ENCODE measurements around the gene ZNF341. TPM values are rescaled to one million over a fixed set of nuclear protein-coding genes. Genes with fewer than 3 reads are reported as not detected.

ZNF341 gene
- total RNA-seq, 1 experiment from 2014 or later = 7.7 TPM

DNA sequence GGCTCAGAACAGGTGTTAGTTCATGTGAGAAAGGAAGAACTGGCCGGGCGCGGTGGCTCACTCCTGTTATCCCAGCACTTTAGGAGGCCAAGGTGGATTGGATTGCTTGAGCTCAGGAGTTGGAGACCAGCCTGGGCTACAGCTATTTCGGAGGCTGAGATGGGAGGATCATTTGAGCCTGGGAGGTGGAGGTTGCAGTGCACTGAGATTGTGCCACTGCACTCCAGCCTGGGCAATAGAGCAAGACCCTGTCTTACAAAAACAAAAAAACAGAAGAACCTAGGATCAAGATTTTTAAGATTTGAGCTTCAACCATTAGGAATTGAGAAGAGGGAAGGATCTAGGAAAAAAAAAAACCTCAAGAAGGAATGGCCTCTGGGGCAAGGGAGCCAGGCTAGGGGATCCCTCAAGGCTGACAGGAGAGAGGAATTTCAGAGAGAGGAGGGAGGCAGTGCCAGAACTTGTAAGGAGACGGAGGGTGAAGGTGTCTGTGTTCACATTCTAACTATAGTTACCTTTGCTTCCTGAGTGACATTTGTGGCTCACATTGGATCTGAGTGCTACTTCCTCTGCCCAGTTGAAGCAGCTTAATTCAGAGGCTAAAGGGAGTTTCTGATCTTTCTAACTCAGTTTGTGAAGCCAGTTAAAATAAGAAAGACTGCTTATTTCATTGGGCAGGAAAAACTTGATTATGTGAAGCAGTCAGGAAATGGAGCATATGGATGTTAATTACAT lies 105.5 kb downstream of the ZNF341 start:
- in situ Hi-C loops (cut with HindIII; ENCODE audit: low pct_unique_long_range_greater_than_20kb, low sequenced_read_pairs) (no loop called here), intact Hi-C loops (cut with micrococcal nuclease; ENCODE audit: unreplicated experiment) (no loop called here)
- Histone ChIP-seq H3K9me3 (ENCODE audit: control insufficient read depth, insufficient read depth, low read depth, low read length) (no peaks in the 10 kb centered on the region), H3K4me1 (ENCODE audit: control insufficient read depth, insufficient read depth, low read length) (peaks cover 15% of the 10 kb centered on the region), H3K27ac (ENCODE audit: low read length) (no peak overlapping the region), H3K27me3 (ENCODE audit: control insufficient read depth, insufficient read depth, low read length) (no peaks in the 10 kb centered on the region), H3K36me3 (ENCODE audit: control insufficient read depth, insufficient read depth, low read length) (no peaks in the 10 kb centered on the region; the same call in 1 of the 2 replicates), H3K4me3 (ENCODE audit: low read depth in 2 of 2, low read length in 2 of 2) (no peak overlapping the region)
- TF ChIP-seq, protein P1, sequence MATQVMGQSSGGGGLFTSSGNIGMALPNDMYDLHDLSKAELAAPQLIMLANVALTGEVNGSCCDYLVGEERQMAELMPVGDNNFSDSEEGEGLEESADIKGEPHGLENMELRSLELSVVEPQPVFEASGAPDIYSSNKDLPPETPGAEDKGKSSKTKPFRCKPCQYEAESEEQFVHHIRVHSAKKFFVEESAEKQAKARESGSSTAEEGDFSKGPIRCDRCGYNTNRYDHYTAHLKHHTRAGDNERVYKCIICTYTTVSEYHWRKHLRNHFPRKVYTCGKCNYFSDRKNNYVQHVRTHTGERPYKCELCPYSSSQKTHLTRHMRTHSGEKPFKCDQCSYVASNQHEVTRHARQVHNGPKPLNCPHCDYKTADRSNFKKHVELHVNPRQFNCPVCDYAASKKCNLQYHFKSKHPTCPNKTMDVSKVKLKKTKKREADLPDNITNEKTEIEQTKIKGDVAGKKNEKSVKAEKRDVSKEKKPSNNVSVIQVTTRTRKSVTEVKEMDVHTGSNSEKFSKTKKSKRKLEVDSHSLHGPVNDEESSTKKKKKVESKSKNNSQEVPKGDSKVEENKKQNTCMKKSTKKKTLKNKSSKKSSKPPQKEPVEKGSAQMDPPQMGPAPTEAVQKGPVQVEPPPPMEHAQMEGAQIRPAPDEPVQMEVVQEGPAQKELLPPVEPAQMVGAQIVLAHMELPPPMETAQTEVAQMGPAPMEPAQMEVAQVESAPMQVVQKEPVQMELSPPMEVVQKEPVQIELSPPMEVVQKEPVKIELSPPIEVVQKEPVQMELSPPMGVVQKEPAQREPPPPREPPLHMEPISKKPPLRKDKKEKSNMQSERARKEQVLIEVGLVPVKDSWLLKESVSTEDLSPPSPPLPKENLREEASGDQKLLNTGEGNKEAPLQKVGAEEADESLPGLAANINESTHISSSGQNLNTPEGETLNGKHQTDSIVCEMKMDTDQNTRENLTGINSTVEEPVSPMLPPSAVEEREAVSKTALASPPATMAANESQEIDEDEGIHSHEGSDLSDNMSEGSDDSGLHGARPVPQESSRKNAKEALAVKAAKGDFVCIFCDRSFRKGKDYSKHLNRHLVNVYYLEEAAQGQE (IDR thresholded peaks at IDR 0.05; ENCODE audit: insufficient read depth in 1 of 2, low read depth in 2 of 2, low read length in 1 of 2) = no peak
- TF ChIP-seq POLR2AphosphoS5 (IDR thresholded peaks at IDR 0.05; ENCODE audit: low read depth, low read length) (no peak), SIN3A (IDR thresholded peaks at IDR 0.05; ENCODE audit: borderline replicate concordance, insufficient read depth, low read depth, low read length) (no peak), TCF7L2 (IDR thresholded peaks at IDR 0.05; ENCODE audit: low read depth, low read length) (no peak)
- TF ChIP-seq, protein P2, sequence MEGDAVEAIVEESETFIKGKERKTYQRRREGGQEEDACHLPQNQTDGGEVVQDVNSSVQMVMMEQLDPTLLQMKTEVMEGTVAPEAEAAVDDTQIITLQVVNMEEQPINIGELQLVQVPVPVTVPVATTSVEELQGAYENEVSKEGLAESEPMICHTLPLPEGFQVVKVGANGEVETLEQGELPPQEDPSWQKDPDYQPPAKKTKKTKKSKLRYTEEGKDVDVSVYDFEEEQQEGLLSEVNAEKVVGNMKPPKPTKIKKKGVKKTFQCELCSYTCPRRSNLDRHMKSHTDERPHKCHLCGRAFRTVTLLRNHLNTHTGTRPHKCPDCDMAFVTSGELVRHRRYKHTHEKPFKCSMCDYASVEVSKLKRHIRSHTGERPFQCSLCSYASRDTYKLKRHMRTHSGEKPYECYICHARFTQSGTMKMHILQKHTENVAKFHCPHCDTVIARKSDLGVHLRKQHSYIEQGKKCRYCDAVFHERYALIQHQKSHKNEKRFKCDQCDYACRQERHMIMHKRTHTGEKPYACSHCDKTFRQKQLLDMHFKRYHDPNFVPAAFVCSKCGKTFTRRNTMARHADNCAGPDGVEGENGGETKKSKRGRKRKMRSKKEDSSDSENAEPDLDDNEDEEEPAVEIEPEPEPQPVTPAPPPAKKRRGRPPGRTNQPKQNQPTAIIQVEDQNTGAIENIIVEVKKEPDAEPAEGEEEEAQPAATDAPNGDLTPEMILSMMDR (IDR thresholded peaks at IDR 0.05) = no peak
- no TSS peak for BruUV-seq (replicated peaks)
- POLR2A ChIA-PET = interaction anchor here (0.7 kb wide), 1 partner anchor 379 kb away, joined by 3 read pairs; no protein-coding TSS in a partner anchor
- CTCF ChIA-PET = no interaction called here
- ATAC-seq (no peak), DNase-seq (ENCODE audit: low read depth, low spot score) (no peak)

DNA sequence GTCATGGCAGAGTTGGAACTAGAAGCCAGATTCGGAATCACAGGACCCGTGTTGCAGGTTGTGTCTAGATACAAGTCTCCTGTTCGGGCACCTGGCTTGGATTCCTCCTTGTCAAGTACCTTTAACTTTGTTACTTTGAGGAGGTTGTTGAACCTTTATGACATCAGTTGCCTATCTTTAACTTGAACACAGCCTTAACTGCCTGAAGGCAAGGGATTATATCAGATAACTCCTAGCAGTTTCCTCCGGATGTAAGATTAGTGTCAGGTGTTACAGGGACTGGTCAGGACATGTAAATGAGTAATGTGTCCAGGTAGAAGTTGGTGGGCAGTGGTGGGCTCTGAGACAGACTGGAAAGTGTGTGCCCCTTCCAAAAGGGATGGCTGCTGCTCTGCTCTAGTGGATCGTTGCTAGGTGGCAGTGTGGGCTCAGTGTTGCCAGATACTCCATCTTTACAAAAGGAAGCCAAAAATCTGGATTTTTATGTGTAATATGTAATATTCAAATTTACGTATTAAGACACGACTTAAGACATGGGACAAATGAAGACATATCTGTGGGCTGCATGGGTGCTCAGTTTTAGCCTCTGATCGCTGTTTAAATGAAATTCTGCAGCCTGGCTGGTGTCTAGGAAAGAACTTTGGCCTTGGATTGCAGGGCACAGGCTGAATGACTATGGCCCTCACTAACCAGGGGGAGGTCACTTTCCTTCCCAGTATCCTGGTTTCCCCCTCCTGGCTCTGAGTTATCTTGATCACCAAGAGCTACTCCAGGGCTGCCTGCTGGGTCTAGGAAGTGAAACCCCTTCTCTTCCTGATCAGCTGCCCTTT lies 106.5 kb downstream of the ZNF341 start:
- no peak for DNase-seq (ENCODE audit: low read depth, low spot score)
- Histone ChIP-seq H3K27ac (ENCODE audit: low read length) (no peak overlapping the region; the same call in 1 of the 2 replicates), H3K36me3 (ENCODE audit: control insufficient read depth, insufficient read depth, low read length) (no peaks in the 10 kb centered on the region; the same call in 1 of the 2 replicates), H3K4me1 (ENCODE audit: control insufficient read depth, insufficient read depth, low read length) (peaks cover 24% of the 10 kb centered on the region), H3K27me3 (ENCODE audit: control insufficient read depth, insufficient read depth, low read length) (no peaks in the 10 kb centered on the region), H3K4me3 (ENCODE audit: low read depth in 2 of 2, low read length in 2 of 2) (no peak overlapping the region), H3K9me3 (ENCODE audit: control insufficient read depth, insufficient read depth, low read depth, low read length) (no peaks in the 10 kb centered on the region)
- intact Hi-C loops (cut with micrococcal nuclease; ENCODE audit: unreplicated experiment) (no loop called here), in situ Hi-C loops (cut with HindIII; ENCODE audit: low pct_unique_long_range_greater_than_20kb, low sequenced_read_pairs) (no loop called here)
- no peak for ATAC-seq
- ChIA-PET CTCF (no interaction called here), POLR2A (no interaction called here)
- no peak for TF ChIP-seq POLR2AphosphoS5 (IDR thresholded peaks at IDR 0.05; ENCODE audit: low read depth, low read length)
- TF ChIP-seq SIN3A (IDR thresholded peaks at IDR 0.05; ENCODE audit: borderline replicate concordance, insufficient read depth, low read depth, low read length) = no peak
- TF ChIP-seq, protein P1 (IDR thresholded peaks at IDR 0.05; ENCODE audit: insufficient read depth in 1 of 2, low read depth in 2 of 2, low read length in 1 of 2) = no peak
- TF ChIP-seq, protein P2 (IDR thresholded peaks at IDR 0.05) = no peak; the same call in 1 of the 2 replicates
- no peak for TF ChIP-seq TCF7L2 (IDR thresholded peaks at IDR 0.05; ENCODE audit: low read depth, low read length)
- BruUV-seq (replicated peaks) = no TSS peak
